ENCODE results near the gene DDAH1. TPM values are rescaled to one million over a fixed set of nuclear protein-coding genes. Genes with fewer than 3 reads are reported as not detected.

The DDAH1 gene
- total RNA-seq, 2 experiments from 2014 or later: not detected

DNA sequence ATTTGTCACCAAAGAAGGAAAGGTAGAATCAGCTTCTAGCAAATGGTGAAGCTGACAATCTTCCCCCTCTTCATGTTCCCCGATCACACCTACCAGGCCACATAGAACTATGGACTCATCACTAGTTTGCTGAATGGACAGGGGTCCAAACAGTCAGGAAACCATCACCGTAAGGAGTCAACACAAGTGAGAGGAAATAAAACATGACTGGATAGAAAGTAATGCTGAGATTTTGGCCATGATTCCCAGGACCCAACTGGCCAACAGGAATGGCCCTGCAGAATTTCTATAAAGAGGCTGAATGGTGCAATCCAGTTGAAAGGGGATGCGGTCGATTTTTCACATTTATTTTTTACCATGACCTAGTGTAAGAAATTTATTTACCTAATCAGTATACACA, 10.7 kb downstream of the DDAH1 start:
- ChIA-PET POLR2A (no interaction called here), CTCF (no interaction called here)
- peaks cover 0 to 8% of the 10 kb centered on the region in 2 experiments for H3K27me3 ChIP-seq (ENCODE audit: control insufficient read depth in 1 of 2, insufficient read depth in 2 of 2, low read length in 2 of 2)
- H3K27ac ChIP-seq (ENCODE audit: low read depth in 1 of 2, low read length in 2 of 2): no peak overlapping the region
- Mint-ChIP-seq H3K36me3 (ENCODE audit: low read depth) (no peaks in the 10 kb centered on the region), H3K9me3 (no peaks in the 10 kb centered on the region), H3K27me3 (peaks cover 6% of the 10 kb centered on the region), H3K27ac (no peak overlapping the region), H3K4me1 (ENCODE audit: low read depth) (no peaks in the 10 kb centered on the region), H3K4me3 (no peak overlapping the region)
- ATAC-seq (ENCODE audit: poor library complexity) (no peak), DNase-seq (no peak)
- intact Hi-C loops (cut with DNase I, micrococcal nuclease): no loop called here
- H3K36me3 ChIP-seq (ENCODE audit: insufficient read depth, low read length): no peaks in the 10 kb centered on the region
- no peaks in the 10 kb centered on the region for H3K4me1 ChIP-seq (ENCODE audit: insufficient read depth, low read length)
- H3K4me3 ChIP-seq (ENCODE audit: low read length): no peak overlapping the region
- TF ChIP-seq CTCF (IDR thresholded peaks at IDR 0.05): no peak
- H3K9me3 ChIP-seq (ENCODE audit: control insufficient read depth in 1 of 2, insufficient read depth in 1 of 2, low read length in 2 of 2): no peaks in the 10 kb centered on the region

DNA sequence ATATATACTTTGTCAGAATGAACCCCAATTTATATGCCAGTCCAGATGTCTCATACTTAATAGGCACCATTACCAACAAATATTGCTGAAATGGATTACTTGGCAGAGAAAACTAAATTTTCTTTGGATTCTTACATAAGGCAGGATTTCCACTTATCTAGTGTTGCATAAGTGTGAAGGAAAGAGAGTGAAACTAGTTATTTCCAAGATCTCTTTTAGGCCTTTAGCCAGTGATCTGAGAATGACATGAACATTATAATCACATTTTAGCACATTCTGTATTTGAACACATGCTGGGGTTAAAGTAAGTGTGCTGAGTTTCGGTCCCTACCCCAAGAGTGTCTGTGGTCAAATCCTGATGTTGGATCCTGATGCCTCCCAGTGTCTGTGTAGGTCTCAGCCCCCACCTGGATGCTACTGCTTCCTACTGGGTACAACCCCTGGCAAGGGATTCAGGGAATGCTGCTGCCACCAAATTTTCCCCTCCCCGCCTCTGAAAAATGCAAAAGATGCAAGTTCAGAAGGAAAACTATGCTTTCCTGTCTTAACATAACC, 11.2 kb downstream of the DDAH1 start:
- no peak for TF ChIP-seq CTCF (IDR thresholded peaks at IDR 0.05)
- intact Hi-C loops (cut with DNase I, micrococcal nuclease): no loop called here
- ATAC-seq (ENCODE audit: poor library complexity) (no peak), DNase-seq (no peak)
- peaks cover 0 to 8% of the 10 kb centered on the region in 2 experiments for H3K27me3 ChIP-seq (ENCODE audit: control insufficient read depth in 1 of 2, insufficient read depth in 2 of 2, low read length in 2 of 2)
- Mint-ChIP-seq H3K4me1 (ENCODE audit: low read depth) (no peaks in the 10 kb centered on the region), H3K27ac (no peak overlapping the region), H3K36me3 (ENCODE audit: low read depth) (no peaks in the 10 kb centered on the region), H3K27me3 (peaks cover 9% of the 10 kb centered on the region), H3K9me3 (no peaks in the 10 kb centered on the region), H3K4me3 (no peak overlapping the region)
- no peaks in the 10 kb centered on the region for H3K36me3 ChIP-seq (ENCODE audit: insufficient read depth, low read length)
- no peaks in the 10 kb centered on the region for H3K9me3 ChIP-seq (ENCODE audit: control insufficient read depth in 1 of 2, insufficient read depth in 1 of 2, low read length in 2 of 2)
- H3K4me1 ChIP-seq (ENCODE audit: insufficient read depth, low read length): no peaks in the 10 kb centered on the region
- no peak overlapping the region for H3K27ac ChIP-seq (ENCODE audit: low read depth in 1 of 2, low read length in 2 of 2)
- ChIA-PET CTCF (no interaction called here), POLR2A (no interaction called here)
- no peak overlapping the region for H3K4me3 ChIP-seq (ENCODE audit: low read length)

DNA sequence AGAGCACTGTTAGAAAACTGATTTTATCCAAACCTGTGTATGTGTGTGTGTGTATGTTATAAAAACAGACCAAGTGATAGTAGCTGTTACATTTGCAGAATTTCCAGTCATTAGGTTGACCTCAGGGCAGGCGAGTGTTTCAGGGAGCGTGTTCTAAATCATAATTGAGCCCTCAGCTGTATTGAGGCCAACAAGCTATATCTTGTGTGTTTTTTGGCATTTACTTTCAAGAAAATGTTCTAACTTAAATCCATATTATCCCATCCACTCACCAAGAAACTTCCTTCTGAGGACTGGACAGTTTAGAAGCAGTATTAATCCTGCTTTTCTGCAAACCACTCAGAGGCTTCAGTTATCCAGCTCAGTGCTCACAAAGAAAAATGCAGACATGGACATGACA, 12.0 kb downstream of the DDAH1 start:
- POLR2A ChIA-PET: no interaction called here
- Histone ChIP-seq H3K4me1 (ENCODE audit: insufficient read depth, low read length) (no peaks in the 10 kb centered on the region), H3K36me3 (ENCODE audit: insufficient read depth, low read length) (no peaks in the 10 kb centered on the region), H3K27ac (ENCODE audit: low read depth in 1 of 2, low read length in 2 of 2) (no peak overlapping the region), H3K27me3 (ENCODE audit: control insufficient read depth in 1 of 2, insufficient read depth in 2 of 2, low read length in 2 of 2) (peaks cover 0 to 8% of the 10 kb centered on the region in 2 experiments), H3K4me3 (ENCODE audit: low read length) (no peak overlapping the region), H3K9me3 (ENCODE audit: control insufficient read depth in 1 of 2, insufficient read depth in 1 of 2, low read length in 2 of 2) (no peaks in the 10 kb centered on the region)
- H3K4me3 Mint-ChIP-seq: no peak overlapping the region
- peaks cover 9% of the 10 kb centered on the region for H3K27me3 Mint-ChIP-seq
- no peaks in the 10 kb centered on the region for H3K36me3 Mint-ChIP-seq (ENCODE audit: low read depth)
- H3K27ac Mint-ChIP-seq: no peak overlapping the region
- no peaks in the 10 kb centered on the region for H3K9me3 Mint-ChIP-seq
- no peak for ATAC-seq (ENCODE audit: poor library complexity)
- H3K4me1 Mint-ChIP-seq (ENCODE audit: low read depth): no peaks in the 10 kb centered on the region
- DNase-seq: no peak
- intact Hi-C loops (cut with DNase I, micrococcal nuclease): no loop called here
- TF ChIP-seq CTCF (IDR thresholded peaks at IDR 0.05): no peak
- CTCF ChIA-PET: no interaction called here
